Calu3 (cell line): ENCODE results near the gene FOXA3. TPM values are rescaled to one million over a fixed set of nuclear protein-coding genes. Genes with fewer than 3 reads are reported as not detected.
A peak's percentile ranks its signal among the peaks of the same experiment; 100 is the strongest.

Experiments used
- BruUV-seq: library from RNA; stranded (reverse); fragments of 400-500 nt; replicated peaks from 2 replicates; lab custom pipeline; 2021; lab: Mats Ljungman, UMichigan
- CTCF ChIA-PET: fragments of 300-600 bp; sonication (Branson Sonifier 250); formaldehyde crosslinking; loops from one replicate; lab custom pipeline; 2022; ENCODE audit warnings: antibody characterized with exemption; lab: Charles Lee
- DNase-seq: peaks from one replicate; pipeline ENCODE4 v3.0.0; 2022
- H3K27ac Mint-ChIP-seq: one replicate; pipeline ENCODE4 v1.8.0; 2022; ENCODE audit warnings: mixed read lengths; ENCODE audit not compliant: unreplicated experiment
- H3K27me3 Mint-ChIP-seq: one replicate; pipeline ENCODE4 v1.8.0; 2022; ENCODE audit warnings: mixed read lengths; ENCODE audit not compliant: unreplicated experiment
- H3K36me3 Mint-ChIP-seq: one replicate; pipeline ENCODE4 v1.8.0; 2022; ENCODE audit warnings: mild to moderate bottlenecking, moderate library complexity, mixed read lengths; ENCODE audit not compliant: insufficient read depth, unreplicated experiment
- H3K4me1 Mint-ChIP-seq: one replicate; pipeline ENCODE4 v1.8.0; 2022; ENCODE audit warnings: mild to moderate bottlenecking, low read depth, mixed read lengths; ENCODE audit not compliant: unreplicated experiment
- H3K4me3 Mint-ChIP-seq: one replicate; pipeline ENCODE4 v1.8.0; 2022; ENCODE audit warnings: mild to moderate bottlenecking, low read depth, moderate library complexity, mixed read lengths; ENCODE audit not compliant: unreplicated experiment
- H3K9me3 Mint-ChIP-seq: one replicate; pipeline ENCODE4 v1.8.0; 2022; ENCODE audit warnings: low read depth, mixed read lengths; ENCODE audit not compliant: unreplicated experiment
- intact Hi-C: fragments of 100-400 bp; cut with micrococcal nuclease; formaldehyde crosslinking; loops from one replicate; pipeline ENCODE4 v1.10.0; 2022; ENCODE audit not compliant: unreplicated experiment
- total RNA-seq: library from RNA; stranded (reverse); gene quantifications from 2 replicates; pipeline ENCODE4 v1.2.3, GENCODE V29; 2022
- TF ChIP-seq, protein P1 (sequence below): fragments of 200-600 bp; IDR thresholded peaks from one replicate; pipeline ENCODE4 v1.8.0; 2022; ENCODE audit warnings: antibody characterized with exemption; ENCODE audit not compliant: unreplicated experiment

The FOXA3 gene
- total RNA-seq, 1 experiment from 2014 or later = 12.1 TPM

DNA sequence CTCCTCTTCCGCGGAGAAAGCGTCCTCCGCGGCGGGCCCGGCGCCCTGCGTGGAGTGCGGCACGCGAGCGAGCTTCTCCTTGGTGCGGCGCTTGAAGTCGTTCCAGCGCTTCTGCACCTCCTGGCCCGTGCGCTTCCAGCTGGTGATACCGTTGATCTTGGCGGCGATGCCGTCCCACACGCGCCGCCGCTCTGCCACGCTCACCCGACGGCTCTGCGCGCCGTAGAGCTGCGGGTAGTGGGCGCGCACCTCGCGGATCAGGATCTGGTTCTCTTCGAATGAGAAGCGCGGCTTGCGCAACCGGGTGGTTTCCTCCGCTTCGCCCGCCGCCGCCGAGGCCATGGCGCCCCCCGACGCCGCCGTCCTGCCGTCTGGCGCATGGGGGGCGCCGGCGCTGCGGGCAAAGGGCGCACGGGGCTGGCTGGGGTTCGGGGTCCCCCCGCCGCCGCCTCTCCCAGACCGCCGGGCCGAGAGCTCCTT lies 37.3 kb downstream of the FOXA3 start:
- Mint-ChIP-seq H3K36me3 (peaks cover 36% of the 10 kb centered on the region), H3K4me1 (no peaks in the 10 kb centered on the region), H3K9me3 (no peaks in the 10 kb centered on the region), H3K4me3 (peak overlapping the region; percentile 98), H3K27ac (peak overlapping the region; percentile 78), H3K27me3 (peaks cover 7% of the 10 kb centered on the region)
- CTCF ChIA-PET = interaction anchor here (1.5 to 2.2 kb wide), 2 partner anchors 94 to 115 kb away, joined by 6 to 8 read pairs; partner anchors contain the start of gene CCDC61
- BruUV-seq = TSS peak; percentile 33
- TF ChIP-seq, protein P1, sequence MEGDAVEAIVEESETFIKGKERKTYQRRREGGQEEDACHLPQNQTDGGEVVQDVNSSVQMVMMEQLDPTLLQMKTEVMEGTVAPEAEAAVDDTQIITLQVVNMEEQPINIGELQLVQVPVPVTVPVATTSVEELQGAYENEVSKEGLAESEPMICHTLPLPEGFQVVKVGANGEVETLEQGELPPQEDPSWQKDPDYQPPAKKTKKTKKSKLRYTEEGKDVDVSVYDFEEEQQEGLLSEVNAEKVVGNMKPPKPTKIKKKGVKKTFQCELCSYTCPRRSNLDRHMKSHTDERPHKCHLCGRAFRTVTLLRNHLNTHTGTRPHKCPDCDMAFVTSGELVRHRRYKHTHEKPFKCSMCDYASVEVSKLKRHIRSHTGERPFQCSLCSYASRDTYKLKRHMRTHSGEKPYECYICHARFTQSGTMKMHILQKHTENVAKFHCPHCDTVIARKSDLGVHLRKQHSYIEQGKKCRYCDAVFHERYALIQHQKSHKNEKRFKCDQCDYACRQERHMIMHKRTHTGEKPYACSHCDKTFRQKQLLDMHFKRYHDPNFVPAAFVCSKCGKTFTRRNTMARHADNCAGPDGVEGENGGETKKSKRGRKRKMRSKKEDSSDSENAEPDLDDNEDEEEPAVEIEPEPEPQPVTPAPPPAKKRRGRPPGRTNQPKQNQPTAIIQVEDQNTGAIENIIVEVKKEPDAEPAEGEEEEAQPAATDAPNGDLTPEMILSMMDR = no peak
- intact Hi-C loops = no loop called here
- DNase-seq = no peak

DNA sequence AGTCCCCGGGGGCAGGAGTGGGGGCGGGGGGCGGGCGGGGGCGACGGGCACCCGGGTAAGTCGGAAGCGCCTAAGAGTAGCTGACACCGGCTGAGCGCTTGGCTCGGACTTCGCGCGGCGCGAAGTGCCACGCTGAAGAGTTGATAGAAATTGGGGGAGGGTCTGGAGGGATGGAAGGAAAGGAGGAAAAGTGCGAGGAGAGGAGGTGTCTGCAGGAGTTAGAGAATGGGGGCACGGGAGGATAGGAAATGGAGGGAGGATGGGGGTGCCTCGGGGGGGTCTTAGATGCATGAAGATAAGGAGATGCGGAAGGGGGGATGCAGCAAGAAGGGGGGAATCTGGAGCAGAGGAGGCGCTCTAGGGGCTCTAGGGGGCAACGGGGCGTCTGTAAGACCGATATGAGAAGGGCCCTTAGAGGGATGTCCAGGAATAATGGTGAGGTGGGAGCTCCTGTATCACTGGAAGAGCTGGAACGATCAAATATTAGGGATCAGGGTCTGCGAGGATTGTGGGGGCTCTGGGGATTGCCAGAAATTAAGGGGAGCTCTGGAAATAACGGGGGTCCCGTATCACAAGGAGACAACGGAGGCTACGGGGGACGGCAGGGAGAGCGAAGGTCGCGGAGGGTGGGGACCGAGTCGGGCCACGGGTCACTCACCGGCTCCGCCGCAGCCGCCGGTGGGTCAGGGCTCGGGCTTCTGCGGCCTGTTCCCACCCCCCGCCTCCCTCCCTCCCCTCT lies 38.0 kb downstream of the FOXA3 start, which contains the start of gene MYPOP:
Gene MYPOP, minus strand, starts transcription at position 702 of the 739 bp plus-strand sequence. CDS start 840 bp downstream, outside the sequence.
- DNase-seq = no peak
- no TSS peak for BruUV-seq
- Mint-ChIP-seq H3K9me3 (no peaks in the 10 kb centered on the region), H3K4me1 (no peaks in the 10 kb centered on the region), H3K36me3 (peaks cover 36% of the 10 kb centered on the region), H3K27me3 (peaks cover 13% of the 10 kb centered on the region), H3K27ac (peak within 1 kb of the TSS; percentile 78), H3K4me3 (peak within 1 kb of the TSS; percentile 98)
- TF ChIP-seq, protein P1 = no peak
- intact Hi-C loops = no loop called here
- CTCF ChIA-PET = interaction anchor here (0.6 to 2.2 kb wide), 11 partner anchors 13 to 132 kb away, joined by 3 to 8 read pairs (median 4); partner anchors contain the start of genes CCDC61, FOXA3 and IRF2BP1

DNA sequence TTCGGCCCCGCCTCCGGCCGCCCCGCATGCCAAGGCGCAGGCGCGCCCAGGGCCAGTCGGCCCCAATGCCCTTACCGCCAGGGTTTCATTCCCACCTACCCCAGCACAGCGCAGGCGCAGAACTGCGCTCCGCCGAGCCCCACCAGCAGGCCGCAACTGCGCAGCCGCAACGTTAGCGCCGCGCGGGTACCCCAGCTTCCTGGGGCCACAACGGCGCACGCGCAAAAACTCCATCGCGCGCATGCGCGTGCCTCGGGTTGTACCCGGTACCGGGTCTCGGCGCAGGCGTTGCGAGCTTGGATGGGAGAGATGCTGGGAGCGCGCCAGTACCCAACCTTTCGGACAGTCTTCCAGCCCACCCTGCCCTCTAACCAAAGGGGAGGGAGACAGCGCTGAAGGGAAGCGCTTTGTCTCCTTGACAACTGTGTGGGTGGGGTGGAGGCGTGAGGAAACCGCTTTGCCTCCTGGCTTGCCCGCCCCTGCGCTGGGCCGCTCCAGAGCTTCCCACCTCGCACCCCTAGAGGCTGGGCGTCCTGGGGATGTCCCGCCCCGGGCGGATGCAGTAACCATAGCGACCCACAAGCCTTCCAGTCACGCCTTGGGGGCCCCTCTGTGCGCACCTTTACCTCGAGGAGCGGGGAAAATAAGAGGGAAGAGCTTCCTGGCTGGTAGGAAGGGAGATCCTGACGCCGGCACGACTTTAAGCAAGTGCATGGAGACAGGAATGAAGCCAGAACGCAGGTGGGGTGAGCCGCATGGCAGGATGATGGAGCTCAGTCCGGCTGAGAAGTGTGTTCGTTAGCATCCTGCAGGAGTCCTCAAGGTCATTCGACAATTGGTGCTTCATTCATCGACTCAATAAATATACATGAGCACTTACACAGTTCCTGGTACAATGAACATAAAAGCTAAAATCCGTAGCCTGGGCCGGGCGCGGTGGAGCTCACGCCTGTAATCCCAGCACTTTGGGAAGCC lies 38.8 kb downstream of the FOXA3 start:
- BruUV-seq = no TSS peak
- intact Hi-C loops = no loop called here
- Mint-ChIP-seq H3K4me3 (peak overlapping the region; percentile 98), H3K9me3 (no peaks in the 10 kb centered on the region), H3K27me3 (peaks cover 14% of the 10 kb centered on the region), H3K27ac (peak overlapping the region; percentile 78), H3K36me3 (peaks cover 36% of the 10 kb centered on the region), H3K4me1 (no peaks in the 10 kb centered on the region)
- peak; percentile 99 for DNase-seq
- CTCF ChIA-PET = interaction anchor here (0.6 to 2.2 kb wide), 15 partner anchors 12 to 329 kb away, joined by 3 to 8 read pairs (median 4); partner anchors contain the start of genes CCDC61, FOXA3, IRF2BP1 and SYMPK
- TF ChIP-seq, protein P1 = no peak

DNA sequence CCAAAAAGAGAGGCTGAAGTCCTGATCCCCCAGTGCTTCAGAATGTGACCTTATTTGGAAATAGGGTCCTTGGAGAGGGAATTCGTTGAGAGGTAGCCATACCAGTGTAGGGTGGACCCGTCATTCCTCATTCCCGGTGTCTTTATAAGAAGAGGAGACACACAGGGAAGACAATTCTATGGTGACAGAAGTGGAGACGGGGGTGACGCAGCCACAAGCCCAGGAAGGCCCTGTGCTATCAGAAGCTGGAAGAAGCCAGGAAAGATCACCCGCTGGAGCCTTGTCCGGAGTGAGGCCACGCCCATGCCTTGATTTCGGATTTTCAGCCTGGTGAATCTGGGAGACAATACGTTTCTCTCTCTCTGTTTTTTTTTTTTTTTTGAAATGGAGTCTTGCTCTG lies 40.9 kb downstream of the FOXA3 start:
- no peak for DNase-seq
- TF ChIP-seq, protein P1 = no peak
- Mint-ChIP-seq H3K4me1 (no peaks in the 10 kb centered on the region), H3K27me3 (peaks cover 34% of the 10 kb centered on the region), H3K36me3 (peaks cover 25% of the 10 kb centered on the region), H3K27ac (no peak overlapping the region), H3K4me3 (no peak overlapping the region), H3K9me3 (no peaks in the 10 kb centered on the region)
- intact Hi-C loops = no loop called here
- no TSS peak for BruUV-seq
- CTCF ChIA-PET = no interaction called here
